Gastrocnemius medialis (tissue), 4 donors: Measurements from ENCODE around the gene CMPK1.

ENCODE experiments used
- POLR2A ChIP-seq, 2 donors: fragments of 450-650 bp; IDR thresholded peaks; one replicate each; pipeline ENCODE4 v1.6.1; 2017; ENCODE audit warnings: antibody characterized with exemption in 2 of 2, mild to moderate bottlenecking in 2 of 2, moderate library complexity in 2 of 2
- TF ChIP-seq, protein P1 (sequence below), 5 experiments: fragments of 450-650 bp in 3 of 5; fragments of 200-600 bp in 2 of 5; sonication (generic) in 2 of 5; IDR thresholded peaks in 4 of 5; conservative IDR thresholded peaks in 1 of 5; 1 replicate in 4 of 5; 2 replicates in 1 of 5; pipeline ENCODE4 v1.5.1; 2016 to 2019; ENCODE audit warnings: antibody characterized with exemption in 5 of 5, mild to moderate bottlenecking in 3 of 5, moderate library complexity in 3 of 5

DNA sequence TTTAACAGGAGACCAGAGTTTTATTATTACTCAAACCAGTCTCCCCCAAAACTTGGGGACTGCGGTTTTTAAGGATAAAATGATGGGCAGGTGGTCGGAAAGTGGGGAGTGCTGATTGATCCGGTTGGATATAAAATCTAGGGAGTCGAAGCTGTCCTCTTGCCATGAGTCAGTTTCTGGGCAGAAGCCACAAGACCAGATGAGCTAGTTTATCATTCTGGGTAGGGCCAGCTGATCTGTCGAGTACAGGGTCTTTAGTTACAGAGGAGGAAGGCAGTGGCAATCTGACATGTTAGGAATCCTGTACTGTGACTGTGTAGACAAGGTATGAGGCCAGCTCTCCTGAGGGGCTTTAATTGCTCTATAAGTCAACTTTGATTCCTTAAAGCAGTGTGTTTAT is 59.6 kb downstream of the CMPK1 start:
- TF ChIP-seq, protein P1, sequence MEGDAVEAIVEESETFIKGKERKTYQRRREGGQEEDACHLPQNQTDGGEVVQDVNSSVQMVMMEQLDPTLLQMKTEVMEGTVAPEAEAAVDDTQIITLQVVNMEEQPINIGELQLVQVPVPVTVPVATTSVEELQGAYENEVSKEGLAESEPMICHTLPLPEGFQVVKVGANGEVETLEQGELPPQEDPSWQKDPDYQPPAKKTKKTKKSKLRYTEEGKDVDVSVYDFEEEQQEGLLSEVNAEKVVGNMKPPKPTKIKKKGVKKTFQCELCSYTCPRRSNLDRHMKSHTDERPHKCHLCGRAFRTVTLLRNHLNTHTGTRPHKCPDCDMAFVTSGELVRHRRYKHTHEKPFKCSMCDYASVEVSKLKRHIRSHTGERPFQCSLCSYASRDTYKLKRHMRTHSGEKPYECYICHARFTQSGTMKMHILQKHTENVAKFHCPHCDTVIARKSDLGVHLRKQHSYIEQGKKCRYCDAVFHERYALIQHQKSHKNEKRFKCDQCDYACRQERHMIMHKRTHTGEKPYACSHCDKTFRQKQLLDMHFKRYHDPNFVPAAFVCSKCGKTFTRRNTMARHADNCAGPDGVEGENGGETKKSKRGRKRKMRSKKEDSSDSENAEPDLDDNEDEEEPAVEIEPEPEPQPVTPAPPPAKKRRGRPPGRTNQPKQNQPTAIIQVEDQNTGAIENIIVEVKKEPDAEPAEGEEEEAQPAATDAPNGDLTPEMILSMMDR (IDR thresholded peaks at IDR 0.05 in 4 of 5, conservative IDR thresholded peaks at IDR 0.05 in 1 of 5): no peak
- no peak for TF ChIP-seq POLR2A (IDR thresholded peaks at IDR 0.05)
